OCI-LY1 (cell line): ENCODE results near the gene CA12.

Experiments
- CTCF ChIP-seq: fragments of 200-600 bp; sonication (generic), shearing (Covaris generic); IDR thresholded peaks from 2 replicates; pipeline ENCODE4 v1.5.1; 2017; ENCODE audit warnings: mild to moderate bottlenecking, antibody characterized with exemption, low read length, moderate library complexity, mixed read lengths
- EZH2 ChIP-seq: fragments of 200-600 bp; sonication (generic), shearing (Covaris generic); IDR thresholded peaks from 2 replicates; pipeline ENCODE4 v1.8.0; 2017; ENCODE audit warnings: borderline replicate concordance, mixed run types, mild to moderate bottlenecking, antibody characterized with exemption, low read length, moderate library complexity, mixed read lengths

GRCh38 chr15:63417721-63418120 is 36.1 kb upstream of the CA12 start:
- TF ChIP-seq CTCF, result no peak
- TF ChIP-seq EZH2, result no peak
